Tibial artery (tissue), 4 donors: Measurements from ENCODE around the gene PRR20G.

Source experiments
- DNase-seq, 2 donors: peaks; one replicate each; pipeline ENCODE4 v3.0.0-alpha.2; 2019
- H3K27ac ChIP-seq, 2 donors: fragments of 200-600 bp; sonication (generic) in 1 of 2; 1 replicate in 1 of 2; 2 replicates in 1 of 2; pipeline ENCODE4 v1.5.1; 2018 to 2019; ENCODE audit warnings: mild to moderate bottlenecking in 1 of 2
- H3K27me3 ChIP-seq, 2 donors: fragments of 200-600 bp; sonication (generic) in 1 of 2; one replicate each; pipeline versions ENCODE4 v1.5.1 to v1.6.0; 2016 to 2019
- H3K36me3 ChIP-seq, 3 donors: fragments of 200-600 bp; sonication (generic) in 2 of 3; one replicate each; pipeline ENCODE4 v1.5.1; 2016 to 2019; ENCODE audit warnings: mild to moderate bottlenecking in 2 of 3
- H3K4me1 ChIP-seq, 4 donors: fragments of 200-600 bp; sonication (generic) in 2 of 4; 1 replicate in 3 of 4; 2 replicates in 1 of 4; pipeline ENCODE4 v1.5.1; 2016 to 2019
- H3K4me3 ChIP-seq, 2 donors: fragments of 200-600 bp; sonication (generic) in 1 of 2; 1 replicate in 1 of 2; 2 replicates in 1 of 2; pipeline ENCODE4 v1.5.1; 2018 to 2019; ENCODE audit warnings: mild to moderate bottlenecking in 2 of 2
- H3K9me3 ChIP-seq, 3 donors: fragments of 200-600 bp; sonication (generic) in 1 of 3; one replicate each; pipeline ENCODE4 v1.5.1; 2016 to 2019
- intact Hi-C: fragments of 100-400 bp; cut with DNase I; formaldehyde crosslinking; loops from one replicate; pipeline ENCODE4 v1.15.0; 2023; ENCODE audit warnings: low total_unique reads
- TF ChIP-seq, protein P1 (sequence below), 2 experiments: fragments of 200-600 bp in 1 of 2; fragments of 450-650 bp in 1 of 2; IDR thresholded peaks; one replicate each; pipeline ENCODE4 v1.5.1; 2017 to 2019; ENCODE audit warnings: antibody characterized with exemption in 2 of 2, mild to moderate bottlenecking in 1 of 2, moderate library complexity in 1 of 2

PRR20G gene

DNA sequence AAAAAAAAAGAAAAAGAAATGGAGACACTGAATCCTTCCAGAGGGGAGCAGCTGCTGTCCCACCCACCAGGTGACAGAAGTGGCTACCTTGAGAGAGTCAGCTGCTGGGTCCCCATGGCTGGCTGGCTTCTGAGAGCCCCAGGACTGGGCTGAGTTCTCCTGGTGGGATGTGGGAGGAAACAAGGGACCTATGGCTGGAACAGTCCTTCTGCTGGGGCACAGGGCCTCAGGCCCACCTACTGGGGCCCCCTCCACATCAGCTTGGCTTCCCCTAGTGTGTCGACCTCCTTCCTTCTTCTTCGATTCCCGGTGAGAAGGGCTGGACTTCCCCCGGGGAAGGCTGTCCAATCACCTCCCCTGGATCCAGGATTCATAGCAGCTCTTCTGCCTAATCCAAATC is 32.3 kb downstream of the PRR20G start:
- intact Hi-C loops, result no loop called here
- TF ChIP-seq, protein P1, sequence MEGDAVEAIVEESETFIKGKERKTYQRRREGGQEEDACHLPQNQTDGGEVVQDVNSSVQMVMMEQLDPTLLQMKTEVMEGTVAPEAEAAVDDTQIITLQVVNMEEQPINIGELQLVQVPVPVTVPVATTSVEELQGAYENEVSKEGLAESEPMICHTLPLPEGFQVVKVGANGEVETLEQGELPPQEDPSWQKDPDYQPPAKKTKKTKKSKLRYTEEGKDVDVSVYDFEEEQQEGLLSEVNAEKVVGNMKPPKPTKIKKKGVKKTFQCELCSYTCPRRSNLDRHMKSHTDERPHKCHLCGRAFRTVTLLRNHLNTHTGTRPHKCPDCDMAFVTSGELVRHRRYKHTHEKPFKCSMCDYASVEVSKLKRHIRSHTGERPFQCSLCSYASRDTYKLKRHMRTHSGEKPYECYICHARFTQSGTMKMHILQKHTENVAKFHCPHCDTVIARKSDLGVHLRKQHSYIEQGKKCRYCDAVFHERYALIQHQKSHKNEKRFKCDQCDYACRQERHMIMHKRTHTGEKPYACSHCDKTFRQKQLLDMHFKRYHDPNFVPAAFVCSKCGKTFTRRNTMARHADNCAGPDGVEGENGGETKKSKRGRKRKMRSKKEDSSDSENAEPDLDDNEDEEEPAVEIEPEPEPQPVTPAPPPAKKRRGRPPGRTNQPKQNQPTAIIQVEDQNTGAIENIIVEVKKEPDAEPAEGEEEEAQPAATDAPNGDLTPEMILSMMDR (IDR thresholded peaks at IDR 0.05), result no peak
- peaks cover 0 to 6% of the 10 kb centered on the region in 2 donors for H3K27me3 ChIP-seq

DNA sequence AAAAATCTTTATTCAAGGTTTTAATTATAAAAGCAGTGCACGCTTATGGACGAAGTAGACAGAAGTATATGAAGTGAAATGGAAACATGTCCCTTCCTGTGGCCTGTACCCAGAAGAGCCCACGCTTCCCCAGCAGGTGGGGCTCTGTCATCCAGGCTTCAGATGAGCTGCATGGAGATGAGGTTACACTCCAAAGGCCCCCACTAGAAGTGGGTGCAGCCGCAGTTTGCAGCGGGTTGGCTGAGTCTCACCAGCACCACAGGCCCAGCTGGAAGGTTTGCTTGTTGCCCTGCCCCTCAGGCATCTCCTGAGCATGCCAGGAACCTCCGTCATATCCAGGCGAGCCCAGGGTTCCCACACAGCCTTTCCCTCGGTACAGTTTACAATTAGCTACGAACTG is 33.1 kb downstream of the PRR20G start:
- Histone ChIP-seq H3K4me1 (no peaks in the 10 kb centered on the region), H3K36me3 (no peaks in the 10 kb centered on the region), H3K27me3 (peaks cover 0 to 4% of the 10 kb centered on the region in 2 donors), H3K9me3 (no peaks in the 10 kb centered on the region), H3K4me3 (no peak overlapping the region), H3K27ac (no peak overlapping the region)
- intact Hi-C loops, result no loop called here
- TF ChIP-seq, protein P1 (IDR thresholded peaks at IDR 0.05), result no peak
- no peak for DNase-seq

More for the DNA sequence above, 32.3 kb downstream of the PRR20G start:
- Histone ChIP-seq H3K9me3 (no peaks in the 10 kb centered on the region), H3K4me1 (no peaks in the 10 kb centered on the region), H3K27ac (no peak overlapping the region), H3K4me3 (no peak overlapping the region), H3K36me3 (no peaks in the 10 kb centered on the region)
- DNase-seq, result no peak

DNA sequence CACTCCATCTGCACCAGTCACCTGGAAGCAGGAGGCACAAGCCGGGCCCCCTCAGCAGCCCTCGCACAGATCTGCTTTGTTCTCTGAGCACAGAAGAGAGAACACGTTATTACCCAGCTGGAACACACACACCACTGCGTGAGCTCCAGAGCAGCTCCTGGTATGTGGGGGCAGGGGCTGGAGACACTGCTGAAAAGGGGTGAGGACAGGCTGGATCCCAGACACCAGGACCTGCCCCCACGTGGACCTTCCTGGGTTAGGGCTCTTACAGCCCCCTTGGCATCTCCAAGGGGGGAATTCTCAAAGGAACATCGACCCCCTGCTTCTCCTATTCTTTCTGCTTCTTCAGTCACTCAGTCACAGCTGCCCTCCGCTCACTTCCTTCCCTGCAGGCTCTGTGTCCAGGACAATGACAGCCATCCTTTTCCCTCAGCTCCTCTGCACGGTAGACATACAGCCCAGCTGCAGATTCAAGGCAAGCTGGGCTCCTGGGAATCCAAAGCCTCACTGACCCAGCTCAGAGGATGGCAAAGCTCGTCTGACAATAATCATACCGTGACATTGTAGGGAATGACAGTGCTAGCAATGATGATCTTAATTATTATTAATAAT is 33.7 kb downstream of the PRR20G start:
- DNase-seq, result no peak
- intact Hi-C loops, result no loop called here
- no peaks in the 10 kb centered on the region for H3K9me3 ChIP-seq
- no peaks in the 10 kb centered on the region for H3K36me3 ChIP-seq
- H3K27ac ChIP-seq, result no peak overlapping the region
- no peak overlapping the region for H3K4me3 ChIP-seq
- TF ChIP-seq, protein P1 (IDR thresholded peaks at IDR 0.05), result no peak
- H3K4me1 ChIP-seq, result no peaks in the 10 kb centered on the region
- H3K27me3 ChIP-seq, result peaks cover 0 to 2% of the 10 kb centered on the region in 2 donors

DNA sequence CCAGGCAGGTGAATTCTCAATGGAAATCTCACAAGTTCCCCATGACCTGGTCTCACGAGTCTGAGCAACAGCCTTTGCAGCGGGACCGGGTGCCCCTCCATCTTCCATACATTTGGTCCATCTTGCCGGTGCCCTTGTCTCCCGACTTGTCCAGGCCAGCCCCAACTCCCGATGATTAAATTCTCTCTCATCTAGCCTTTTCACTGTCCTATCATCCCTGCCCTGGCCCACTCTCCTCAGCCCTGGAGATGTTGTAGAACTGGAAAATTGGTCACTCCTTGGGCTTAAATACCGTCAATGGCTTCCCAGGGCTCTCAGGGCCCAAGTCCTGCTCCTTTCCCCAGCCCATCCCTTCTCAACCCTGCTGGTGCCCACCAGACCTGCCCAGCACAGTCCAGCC is 34.4 kb downstream of the PRR20G start:
- H3K4me3 ChIP-seq, result no peak overlapping the region

DNA sequence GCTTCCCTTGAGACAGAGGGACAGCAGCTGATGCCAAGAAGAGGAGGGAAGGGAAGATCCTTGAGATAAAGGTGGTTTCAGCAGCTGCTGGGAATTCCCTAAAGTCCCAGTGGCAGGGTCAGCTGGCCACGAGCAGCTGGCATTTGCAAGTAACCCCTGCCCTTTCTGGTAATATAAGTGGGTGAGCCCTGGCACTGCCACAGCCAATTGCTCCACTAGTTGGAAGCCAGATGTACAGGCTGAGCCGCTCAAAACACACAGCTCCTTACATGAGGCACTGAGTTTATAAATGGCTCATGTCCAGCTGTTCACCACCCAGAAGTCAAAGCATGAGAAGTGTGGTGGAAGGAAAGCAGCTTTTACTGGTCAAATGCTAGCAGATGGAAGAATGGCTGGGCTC is 35.4 kb downstream of the PRR20G start:
- Histone ChIP-seq H3K27ac (no peak overlapping the region), H3K36me3 (no peaks in the 10 kb centered on the region), H3K4me3 (no peak overlapping the region), H3K27me3 (peaks cover 0 to 2% of the 10 kb centered on the region in 2 donors), H3K9me3 (peaks cover 0 to under 1% (median 0%) of the 10 kb centered on the region in 3 donors), H3K4me1 (no peaks in the 10 kb centered on the region)
- TF ChIP-seq, protein P1 (IDR thresholded peaks at IDR 0.05), result no peak
- intact Hi-C loops, result no loop called here
- no peak for DNase-seq

More for the DNA sequence above, 34.4 kb downstream of the PRR20G start:
- H3K27ac ChIP-seq, result no peak overlapping the region
- intact Hi-C loops, result no loop called here
- no peaks in the 10 kb centered on the region for H3K36me3 ChIP-seq
- peaks cover 0 to 2% of the 10 kb centered on the region in 2 donors for H3K27me3 ChIP-seq
- no peaks in the 10 kb centered on the region for H3K9me3 ChIP-seq
- DNase-seq, result no peak
- no peaks in the 10 kb centered on the region for H3K4me1 ChIP-seq
- TF ChIP-seq, protein P1 (IDR thresholded peaks at IDR 0.05), result no peak
